Glutamatergic neuron (in vitro differentiated cells): ENCODE data around the gene ROBO1. TPM values are rescaled to one million over a fixed set of nuclear protein-coding genes. Genes with fewer than 3 reads are reported as not detected.

Source experiments
- DNase-seq: peaks from one replicate; pipeline ENCODE4 v3.0.0; 2022
- H3K27ac Mint-ChIP-seq: one replicate; pipeline ENCODE4 v1.8.0; 2020; ENCODE audit warnings: mild to moderate bottlenecking, mixed read lengths, inconsistent platforms; ENCODE audit not compliant: unreplicated experiment
- H3K27me3 Mint-ChIP-seq: one replicate; pipeline ENCODE4 v1.8.0; 2020; ENCODE audit warnings: mild to moderate bottlenecking, moderate library complexity, mixed read lengths, inconsistent platforms; ENCODE audit not compliant: unreplicated experiment
- H3K36me3 Mint-ChIP-seq: one replicate; pipeline ENCODE4 v1.8.0; 2020; ENCODE audit warnings: mild to moderate bottlenecking, mixed read lengths, inconsistent platforms; ENCODE audit not compliant: unreplicated experiment
- H3K4me1 Mint-ChIP-seq: one replicate; pipeline ENCODE4 v1.8.0; 2020; ENCODE audit warnings: mild to moderate bottlenecking, low read depth, mixed read lengths, inconsistent platforms; ENCODE audit not compliant: unreplicated experiment
- H3K4me3 Mint-ChIP-seq: one replicate; pipeline ENCODE4 v1.8.0; 2020; ENCODE audit warnings: mild to moderate bottlenecking, mixed read lengths, inconsistent platforms; ENCODE audit not compliant: unreplicated experiment
- H3K9me3 Mint-ChIP-seq: one replicate; pipeline ENCODE4 v1.8.0; 2020; ENCODE audit warnings: mild to moderate bottlenecking, moderate library complexity, mixed read lengths, inconsistent platforms; ENCODE audit not compliant: unreplicated experiment
- microRNA-seq: library from miRNA; unstranded; fragments of <30 nt; microRNA quantifications from one replicate; pipeline ENCODE4, GENCODE V29; 2020; ENCODE audit not compliant: unreplicated experiment
- total RNA-seq: library from RNA; stranded (reverse); fragmentation: NEBNext Ultra II Directional; extraction: Animal tissue kit (Norgen Biotek cat#: 25700); gene quantifications from one replicate; pipeline ENCODE4 v1.2.1, GENCODE V29; 2021; ENCODE audit not compliant: unreplicated experiment
- TF ChIP-seq, protein P1 (sequence below): fragments of 200-600 bp; sonication (generic); IDR thresholded peaks from one replicate; pipeline ENCODE4 v1.5.0; 2021; ENCODE audit not compliant: partially characterized antibody, unreplicated experiment

Gene ROBO1
- total RNA-seq, 1 donor from 2014 or later, result 505 TPM

DNA sequence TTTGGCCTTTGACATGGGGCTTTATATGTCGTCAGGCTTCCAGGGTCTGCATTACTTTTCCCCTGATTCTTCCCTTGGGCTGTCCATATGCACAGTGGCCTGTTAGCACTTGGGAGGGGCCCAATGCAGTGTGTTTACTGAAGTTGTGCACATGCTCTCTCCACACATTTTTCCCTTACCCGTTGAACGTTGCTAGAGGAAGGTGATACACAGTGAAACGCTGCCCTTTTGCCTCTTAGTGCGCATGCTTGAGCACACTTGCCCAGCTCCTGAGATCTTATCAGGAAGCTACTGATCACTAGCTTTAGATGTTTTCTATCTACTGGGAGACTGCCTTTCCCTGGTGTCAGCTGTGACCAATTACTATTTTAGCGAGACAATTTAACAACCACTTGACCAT is 1198.0 kb downstream of the ROBO1 start:
- Mint-ChIP-seq H3K27me3 (no peaks in the 10 kb centered on the region), H3K4me1 (no peaks in the 10 kb centered on the region), H3K4me3 (no peak overlapping the region), H3K36me3 (peaks cover 6% of the 10 kb centered on the region), H3K9me3 (no peaks in the 10 kb centered on the region), H3K27ac (no peak overlapping the region)
- DNase-seq, result no peak
- TF ChIP-seq, protein P1, sequence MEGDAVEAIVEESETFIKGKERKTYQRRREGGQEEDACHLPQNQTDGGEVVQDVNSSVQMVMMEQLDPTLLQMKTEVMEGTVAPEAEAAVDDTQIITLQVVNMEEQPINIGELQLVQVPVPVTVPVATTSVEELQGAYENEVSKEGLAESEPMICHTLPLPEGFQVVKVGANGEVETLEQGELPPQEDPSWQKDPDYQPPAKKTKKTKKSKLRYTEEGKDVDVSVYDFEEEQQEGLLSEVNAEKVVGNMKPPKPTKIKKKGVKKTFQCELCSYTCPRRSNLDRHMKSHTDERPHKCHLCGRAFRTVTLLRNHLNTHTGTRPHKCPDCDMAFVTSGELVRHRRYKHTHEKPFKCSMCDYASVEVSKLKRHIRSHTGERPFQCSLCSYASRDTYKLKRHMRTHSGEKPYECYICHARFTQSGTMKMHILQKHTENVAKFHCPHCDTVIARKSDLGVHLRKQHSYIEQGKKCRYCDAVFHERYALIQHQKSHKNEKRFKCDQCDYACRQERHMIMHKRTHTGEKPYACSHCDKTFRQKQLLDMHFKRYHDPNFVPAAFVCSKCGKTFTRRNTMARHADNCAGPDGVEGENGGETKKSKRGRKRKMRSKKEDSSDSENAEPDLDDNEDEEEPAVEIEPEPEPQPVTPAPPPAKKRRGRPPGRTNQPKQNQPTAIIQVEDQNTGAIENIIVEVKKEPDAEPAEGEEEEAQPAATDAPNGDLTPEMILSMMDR, result no peak

DNA sequence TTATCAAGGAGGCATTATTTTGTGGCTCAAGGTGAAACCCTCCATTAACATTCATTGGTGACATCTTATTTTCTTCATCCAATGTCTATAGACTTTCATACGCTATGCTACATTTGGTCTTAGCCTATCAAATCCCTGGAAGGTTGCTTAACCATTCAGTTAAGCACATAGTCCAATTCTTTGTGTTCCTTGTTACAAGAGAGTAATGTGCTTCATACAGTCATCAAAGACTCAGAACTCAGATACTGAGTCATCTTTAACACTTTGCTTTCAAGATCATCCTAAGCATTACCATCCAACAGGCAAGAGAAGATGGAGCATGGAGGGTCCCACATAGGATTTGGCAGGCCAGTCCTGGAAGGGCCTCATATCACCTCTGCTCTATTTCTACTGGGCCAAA is 1202.1 kb downstream of the ROBO1 start:
- Mint-ChIP-seq H3K9me3 (no peaks in the 10 kb centered on the region), H3K4me3 (no peak overlapping the region), H3K4me1 (no peaks in the 10 kb centered on the region), H3K27ac (no peak overlapping the region), H3K27me3 (no peaks in the 10 kb centered on the region), H3K36me3 (peaks cover 7% of the 10 kb centered on the region)
- TF ChIP-seq, protein P1, result no peak
- no peak for DNase-seq

DNA sequence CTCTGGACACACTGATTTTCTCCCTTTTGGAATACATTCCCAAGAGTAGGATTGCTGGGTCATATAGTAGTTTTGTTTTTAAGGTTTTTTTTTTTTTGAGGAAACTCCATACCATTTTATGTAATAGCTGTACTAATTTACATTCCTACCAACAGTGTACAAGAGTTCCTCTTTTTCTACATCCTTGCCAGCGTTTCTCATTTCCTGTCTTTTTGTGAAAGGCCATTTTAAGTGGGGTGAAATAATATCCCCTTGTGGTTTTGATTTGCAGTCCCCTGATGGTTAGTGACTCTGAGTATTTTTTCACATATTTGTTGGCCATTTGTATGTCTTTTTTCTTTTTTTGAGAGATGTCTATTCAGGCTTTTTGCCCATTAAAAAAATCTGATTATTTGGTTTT is 1205.5 kb downstream of the ROBO1 start:
- Mint-ChIP-seq H3K9me3 (no peaks in the 10 kb centered on the region), H3K27me3 (no peaks in the 10 kb centered on the region), H3K4me1 (no peaks in the 10 kb centered on the region), H3K36me3 (peaks cover 7% of the 10 kb centered on the region), H3K27ac (no peak overlapping the region), H3K4me3 (no peak overlapping the region)
- DNase-seq, result no peak
- TF ChIP-seq, protein P1, result no peak

Small RNA genes lying within 50 kb of the gene (microRNA-seq; reads per million reads assigned to microRNA genes)
- not detected for gene MIR3923
